H1 (cell line): Measurements from ENCODE around the gene GPR18. TPM values are rescaled to one million over a fixed set of nuclear protein-coding genes. Genes with fewer than 3 reads are reported as not detected.
"Not testable (repeated sequence)": the region's sequence is repeated elsewhere in the genome, so short reads cannot be mapped to it uniquely, and the experiment has no call there.

ENCODE experiments used
- CTCF ChIA-PET: fragments of 300-600 bp; sonication (Branson Sonifier 250); formaldehyde crosslinking; loops from one replicate; lab custom pipeline; 2021; ENCODE audit not compliant: partially characterized antibody; lab: Charles Lee
- POLR2A ChIA-PET: fragments of 300-600 bp; sonication (Branson Sonifier 250); formaldehyde crosslinking; loops from one replicate; lab custom pipeline; 2021; ENCODE audit warnings: inconsistent platforms; ENCODE audit not compliant: partially characterized antibody; lab: Charles Lee
- DNase-seq, 2 experiments: peaks; one replicate each; pipeline versions ENCODE4 v3.0.0 to v3.0.0-alpha.2; 2010 to 2022; ENCODE audit warnings: low spot score in 2 of 2, low read depth in 1 of 2, mixed read lengths in 1 of 2
- FAIRE-seq: peaks from 2 replicates; lab custom pipeline; 2011; peaks lifted over from hg19 to GRCh38; lab: Jason Lieb, UNC
- H2AFZ ChIP-seq: 2 replicates; pipeline ENCODE4 v1.8.1; 2012; ENCODE audit warnings: low read length, inconsistent platforms
- H2AK5ac ChIP-seq: 2 replicates; pipeline ENCODE4 v1.6.1; 2013; ENCODE audit warnings: low read depth, low read length
- H2BK120ac ChIP-seq: replicated peaks from 2 replicates; pipeline ENCODE3; 2013; ENCODE audit warnings: low read depth, low read length, inconsistent platforms
- H2BK12ac ChIP-seq: 2 replicates; pipeline ENCODE4 v1.6.1; 2013; ENCODE audit warnings: low read depth, low read length
- H2BK15ac ChIP-seq: 2 replicates; pipeline ENCODE4 v1.6.1; 2013; ENCODE audit warnings: low read length
- H2BK20ac ChIP-seq: 2 replicates; pipeline ENCODE4 v1.6.1; 2013; ENCODE audit warnings: low read length
- H2BK5ac ChIP-seq: 2 replicates; pipeline ENCODE4 v1.6.1; 2013; ENCODE audit warnings: low read depth, low read length
- H3K14ac ChIP-seq: 2 replicates; pipeline ENCODE4 v1.6.1; 2013; ENCODE audit warnings: inconsistent platforms; ENCODE audit not compliant: insufficient read length
- H3K18ac ChIP-seq: 2 replicates; pipeline ENCODE4 v1.6.1; 2013; ENCODE audit warnings: low read length; ENCODE audit errors: extremely low read depth
- H3K23ac ChIP-seq: 2 replicates; pipeline ENCODE4 v1.6.1; 2013; ENCODE audit warnings: inconsistent platforms; ENCODE audit not compliant: insufficient read length
- H3K23me2 ChIP-seq: 2 replicates; pipeline ENCODE4 v1.6.1; 2013; ENCODE audit warnings: low read depth, low read length
- H3K27ac ChIP-seq: 2 replicates; pipeline ENCODE4 v1.6.1; 2011; ENCODE audit warnings: low read depth, low read length, inconsistent platforms
- H3K27me3 ChIP-seq, 4 experiments: replicated peaks in 1 of 4; 1 replicate in 1 of 4; 2 replicates in 3 of 4; pipeline versions ENCODE4 v1.6.1 to v1.8.1; 2011 to 2013; ENCODE audit warnings: low read length in 3 of 4, mild to moderate bottlenecking in 3 of 4, inconsistent platforms in 2 of 4, mixed read lengths in 2 of 4, moderate library complexity in 1 of 4; ENCODE audit not compliant: control insufficient read depth in 3 of 4, insufficient read depth in 3 of 4; ENCODE audit errors: extremely low read depth in 1 of 4
- H3K36me3 ChIP-seq, 4 experiments: 2 replicates each; pipeline versions ENCODE4 v1.6.1 to v1.8.1; 2011 to 2013; ENCODE audit warnings: mild to moderate bottlenecking in 4 of 4, low read length in 3 of 4, moderate library complexity in 2 of 4, control low read depth in 1 of 4, inconsistent platforms in 1 of 4; ENCODE audit not compliant: insufficient read depth in 4 of 4, control insufficient read depth in 2 of 4
- H3K4ac ChIP-seq: replicated peaks from 2 replicates; pipeline ENCODE3; 2013; ENCODE audit warnings: low read length, low read depth, mixed read lengths, inconsistent platforms; ENCODE audit not compliant: insufficient read length
- H3K4me1 ChIP-seq, 4 experiments: replicated peaks in 1 of 4; 1 replicate in 1 of 4; 2 replicates in 3 of 4; pipeline versions ENCODE4 v1.6.1 to v1.8.1; 2011 to 2013; ENCODE audit warnings: low read length in 3 of 4, inconsistent platforms in 2 of 4, mixed read lengths in 1 of 4; ENCODE audit not compliant: insufficient read depth in 4 of 4, control insufficient read depth in 3 of 4
- H3K4me2 ChIP-seq, 2 experiments: 2 replicates each; pipeline versions ENCODE4 v1.6.1 to v1.8.1; 2011 to 2013; ENCODE audit warnings: low read depth in 2 of 2, low read length in 2 of 2, control low read depth in 1 of 2, inconsistent platforms in 1 of 2, mild to moderate bottlenecking in 1 of 2; ENCODE audit not compliant: insufficient read depth in 1 of 2
- H3K4me3 ChIP-seq, 4 experiments: fragments of 200-600, 300-600 bp in 1 of 4; sonication (generic), shearing (Covaris generic), sonication (Bioruptor Twin) in 1 of 4; 2 replicates each; pipeline versions ENCODE4 v1.5.1 to v1.8.1; 2011 to 2016; ENCODE audit warnings: low read length in 4 of 4, low read depth in 3 of 4, control low read depth in 2 of 4, inconsistent platforms in 2 of 4, mild to moderate bottlenecking in 2 of 4, mixed read lengths in 1 of 4, moderate library complexity in 1 of 4; ENCODE audit not compliant: insufficient read depth in 2 of 4; ENCODE audit errors: extremely low read depth in 1 of 4
- H3K56ac ChIP-seq: replicated peaks from 2 replicates; pipeline ENCODE3; 2013; ENCODE audit warnings: low read depth, mild to moderate bottlenecking, mixed read lengths, low read length, inconsistent platforms; ENCODE audit not compliant: insufficient read length
- H3K79me1 ChIP-seq: 2 replicates; pipeline ENCODE4 v1.6.1; 2013; ENCODE audit warnings: low read depth, low read length, control low read depth
- H3K79me2 ChIP-seq, 2 experiments: 2 replicates each; pipeline versions ENCODE4 v1.6.1 to v1.8.1; 2012 to 2013; ENCODE audit warnings: low read length in 2 of 2, mild to moderate bottlenecking in 2 of 2, inconsistent platforms in 1 of 2; ENCODE audit not compliant: insufficient read depth in 2 of 2, control insufficient read depth in 1 of 2
- H3K9ac ChIP-seq, 4 experiments: replicated peaks in 1 of 4; 1 replicate in 1 of 4; 2 replicates in 3 of 4; pipeline versions ENCODE4 v1.6.1 to v1.8.1; 2011 to 2013; ENCODE audit warnings: low read depth in 3 of 4, low read length in 3 of 4, control low read depth in 2 of 4, mild to moderate bottlenecking in 2 of 4, moderate library complexity in 2 of 4, inconsistent platforms in 1 of 4; ENCODE audit errors: extremely low read depth in 1 of 4
- H3K9me3 ChIP-seq, 2 experiments: 2 replicates each; pipeline versions ENCODE4 v1.6.1 to v1.8.1; 2012 to 2013; ENCODE audit warnings: mild to moderate bottlenecking in 2 of 2, moderate library complexity in 2 of 2, control low read depth in 1 of 2, inconsistent platforms in 1 of 2, low read depth in 1 of 2, low read length in 1 of 2, mixed read lengths in 1 of 2; ENCODE audit not compliant: insufficient read depth in 2 of 2
- H4K20me1 ChIP-seq, 2 experiments: replicated peaks in 1 of 2; 2 replicates each; pipeline versions ENCODE3 to v1.8.1; 2011 to 2013; ENCODE audit warnings: inconsistent platforms in 2 of 2, low read length in 2 of 2, mild to moderate bottlenecking in 1 of 2; ENCODE audit not compliant: insufficient read depth in 2 of 2, control insufficient read depth in 1 of 2
- H4K5ac ChIP-seq: 2 replicates; pipeline ENCODE4 v1.6.1; 2013; ENCODE audit warnings: low read length, low read depth, mixed read lengths, inconsistent platforms; ENCODE audit not compliant: insufficient read length
- H4K8ac ChIP-seq: 2 replicates; pipeline ENCODE4 v1.8.0; 2013; ENCODE audit warnings: mild to moderate bottlenecking, moderate library complexity, low read length, inconsistent platforms; ENCODE audit not compliant: insufficient read depth; ENCODE audit errors: extremely low read depth
- H4K91ac ChIP-seq: replicated peaks from 2 replicates; pipeline ENCODE3; 2013; ENCODE audit warnings: low read length, mixed read lengths, inconsistent platforms; ENCODE audit not compliant: insufficient read length
- WGBS, 2 experiments: shearing (Covaris generic) in 1 of 2; methylation state at CpG; one replicate each; pipeline versions ENCODE4 v1.1.6 to v1.1.7; 2013 to 2015; ENCODE audit warnings: low lambda C conversion rate in 2 of 2, mixed read lengths in 2 of 2, inconsistent platforms in 1 of 2, low coverage in 1 of 2, missing lambda C conversion rate in 1 of 2; ENCODE audit not compliant: insufficient replicate concordance in 2 of 2, insufficient coverage in 1 of 2, insufficient read length in 1 of 2; ENCODE audit errors: extremely low coverage in 1 of 2, missing lambda C conversion rate in 1 of 2; 5-methylcytosine and 5-hydroxymethylcytosine counted together
- polyA plus RNA-seq, 7 experiments: library from polyadenylated mRNA; depleted of rRNA in 3 of 7; stranded (reverse) in 5 of 7; unstranded in 2 of 7; fragments of >200 nt in 5 of 7; fragments of 200-250 nt in 2 of 7; gene quantifications; 1 replicate in 5 of 7; 2 replicates in 1 of 7; 4 replicates in 1 of 7; pipeline versions ENCODE4 v1.2.1 to v1.2.3, GENCODE V29; 2011 to 2013; ENCODE audit warnings: missing spikeins in 2 of 7, mixed read lengths in 2 of 7
- total RNA-seq: library from RNA; stranded (reverse); fragmentation: NEBNext Ultra II Directional; extraction: Animal tissue kit (Norgen Biotek cat#: 25700); gene quantifications from 2 replicates; pipeline ENCODE4 v1.2.1, GENCODE V29; 2021

The GPR18 gene
- total and polyA plus RNA-seq, 2 of the 8 experiments (the other 6 are each of a cell fraction or from before 2014, with no cell fraction given): not detected

DNA sequence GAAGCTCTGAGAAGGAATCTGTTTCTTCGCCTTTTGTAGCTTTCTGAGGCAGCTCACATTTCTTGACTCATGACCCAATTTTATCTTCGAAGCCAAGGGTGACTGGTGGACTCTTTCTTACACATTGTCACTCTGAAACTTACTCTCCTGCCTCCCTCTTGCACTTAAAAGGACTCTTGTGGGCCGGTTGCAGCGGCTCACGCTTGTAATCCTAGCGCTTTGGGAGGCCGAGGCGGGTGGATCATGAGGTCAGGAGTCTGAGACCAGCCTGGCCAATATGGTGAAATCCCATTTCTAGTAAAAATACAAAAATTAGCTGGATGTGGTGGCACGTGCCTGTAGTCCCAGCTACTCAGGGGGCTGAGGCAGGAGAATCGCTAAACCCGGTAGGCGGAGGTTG, 27.6 kb downstream of the GPR18 start:
- not testable (repeated sequence) for H4K8ac ChIP-seq, DNase-seq, H3K4ac ChIP-seq, H4K5ac ChIP-seq, H3K56ac ChIP-seq, H3K4me1 ChIP-seq, H2BK20ac ChIP-seq, H3K9ac ChIP-seq, H3K4me2 ChIP-seq, H2AFZ ChIP-seq, H2BK5ac ChIP-seq, H4K91ac ChIP-seq, H3K9me3 ChIP-seq, H3K4me3 ChIP-seq, H2BK120ac ChIP-seq, H3K23ac ChIP-seq, H2AK5ac ChIP-seq, H3K27ac ChIP-seq, H2BK12ac ChIP-seq, H3K18ac ChIP-seq, H2BK15ac ChIP-seq, FAIRE-seq, H3K23me2 ChIP-seq, H3K14ac ChIP-seq, H3K27me3 ChIP-seq, H3K36me3 ChIP-seq, H4K20me1 ChIP-seq
- 92% methylated on average over 12 of the region's 12 CpGs; no CpG with 5 or more reads in 1 of the 2 experiments for WGBS, 2 experiments
- ChIA-PET CTCF (interaction anchor here (1.4 to 2.2 kb wide), 2 partner anchors 21 to 30 kb away, joined by 6 to 8 read pairs; partner anchors contain the start of gene UBAC2), POLR2A (interaction anchor here (3.1 kb wide), 1 partner anchor 30 kb away, joined by 20 read pairs; the partner anchor contains the start of gene UBAC2)
- Histone ChIP-seq H3K79me2 (peaks cover 21 to 79% of the 10 kb centered on the region in 2 experiments), H3K79me1 (peaks cover 18% of the 10 kb centered on the region)
